Measurements from ENCODE around the gene FAM111B.

DNA sequence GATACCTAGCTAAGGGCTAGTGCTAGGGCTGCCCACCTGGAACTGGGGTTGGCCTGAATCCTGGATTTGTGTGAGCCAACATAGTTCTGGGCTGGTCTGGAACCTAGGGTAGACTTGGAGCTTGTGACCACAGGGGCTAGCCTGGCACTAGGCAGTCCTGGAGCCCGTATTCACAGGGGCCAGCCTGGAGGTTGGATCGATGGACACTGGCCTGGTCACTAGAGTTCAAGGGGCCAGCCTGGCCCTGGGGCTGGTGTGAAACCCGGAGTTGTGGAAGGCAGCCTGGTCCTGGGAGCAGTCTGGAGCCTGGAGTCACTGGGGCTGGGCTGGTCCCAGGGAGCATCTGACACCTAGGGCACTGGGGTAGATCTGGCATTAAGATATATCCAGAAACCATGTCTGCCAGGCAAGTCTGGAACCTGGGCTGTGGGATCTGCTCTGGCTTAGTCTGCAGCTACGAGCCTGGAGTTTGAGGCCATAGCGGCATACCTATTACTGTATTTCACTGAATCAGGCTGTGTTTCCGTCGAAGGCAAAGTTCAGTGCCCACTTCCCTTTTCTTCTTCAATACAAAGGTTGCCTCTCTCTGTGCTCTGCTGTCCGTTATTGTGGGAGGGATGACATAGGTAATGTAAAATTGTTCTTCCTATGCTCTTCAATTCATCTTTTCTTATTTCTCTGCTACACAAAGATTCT, 30.0 kb upstream of the FAM111B start:
- TF ChIP-seq FOXM1 (IDR thresholded peaks at IDR 0.05; ENCODE audit: borderline replicate concordance) (no peak), ELF4 (IDR thresholded peaks at IDR 0.05) (no peak), TARDBP (IDR thresholded peaks at IDR 0.05) (no peak), SP1 (IDR thresholded peaks at IDR 0.05) (no peak), HDGF (IDR thresholded peaks at IDR 0.05; ENCODE audit: borderline replicate concordance) (no peak), ARNT (IDR thresholded peaks at IDR 0.05) (no peak)
